ENCODE measurements around the gene ZNF768.

GRCh38 chr16:30524575-30525568 lies 1.5 kb downstream of the ZNF768 start:
- no peak for TF ChIP-seq CTCF (conservative IDR thresholded peaks at IDR 0.05; ENCODE audit: low read length)
- TF ChIP-seq EZH2phosphoT487 (IDR thresholded peaks at IDR 0.05; ENCODE audit: borderline replicate concordance, low read depth, low read length): no peak

All from OCI-LY7 (cell line).